ENCODE results near the gene ANKMY2.

ANKMY2 gene

GRCh38 chr7:16634271-16634738 lies 11.2 kb downstream of the ANKMY2 start:
- no peak overlapping the region for H2AK5ac ChIP-seq (ENCODE audit: low read length, severe bottlenecking)
- peaks cover 8% of the 10 kb centered on the region for H3K79me1 ChIP-seq (replicated peaks; ENCODE audit: low read length, poor library complexity, severe bottlenecking)
- 80% methylated on average over 4 of the region's 4 CpGs for WGBS
- no peak overlapping the region for H3K4me2 ChIP-seq (ENCODE audit: low read length, poor library complexity, severe bottlenecking)
- H2BK15ac ChIP-seq (ENCODE audit: low read depth, poor library complexity, severe bottlenecking): no peak overlapping the region
- H3K18ac ChIP-seq (ENCODE audit: low read depth in 1 of 2, low read length in 2 of 2): no peak overlapping the region
- no peak overlapping the region for H4K8ac ChIP-seq (ENCODE audit: low read length)
- H3K36me3 ChIP-seq (ENCODE audit: control insufficient read depth in 1 of 2, insufficient read depth in 2 of 2, low read depth in 1 of 2, low read length in 2 of 2): peaks cover 0 to 29% of the 10 kb centered on the region in 2 experiments
- no peaks in the 10 kb centered on the region for H3K9me3 ChIP-seq (ENCODE audit: control insufficient read depth, low read length)
- H3K27me3 ChIP-seq (ENCODE audit: control insufficient read depth in 1 of 2, insufficient read depth in 1 of 2, low read length in 2 of 2): no peaks in the 10 kb centered on the region
- no peak overlapping the region for H3K4ac ChIP-seq (ENCODE audit: low read depth in 1 of 2, low read length in 2 of 2)
- no peak overlapping the region for H2BK120ac ChIP-seq (ENCODE audit: low read depth, low read length)
- no peaks in the 10 kb centered on the region for H3K4me1 ChIP-seq (ENCODE audit: control insufficient read depth, insufficient read depth, low read depth, low read length)
- no peak overlapping the region for H2BK5ac ChIP-seq (ENCODE audit: low read depth, low read length, poor library complexity, severe bottlenecking)
- no peak overlapping the region for H3K14ac ChIP-seq (ENCODE audit: low read length in 2 of 2)
- H3K9ac ChIP-seq (ENCODE audit: low read length): peak overlapping the region; percentile 64
- DNase-seq: peak; percentile 46
- H4K91ac ChIP-seq (ENCODE audit: low read length): peak overlapping the region; percentile 61
- H2BK12ac ChIP-seq (ENCODE audit: low read length in 2 of 2): no peak overlapping the region
- no peak overlapping the region for H3K27ac ChIP-seq (ENCODE audit: low read length, poor library complexity, severe bottlenecking)
- peak overlapping the region in 1 of 2 experiments; percentile 52 for H3K4me3 ChIP-seq (ENCODE audit: insufficient read depth in 1 of 2, low read depth in 1 of 2, low read length in 2 of 2)
- no peak overlapping the region for H3K23ac ChIP-seq (ENCODE audit: low read length in 2 of 2)
- H2AFZ ChIP-seq (ENCODE audit: low read depth, low read length): no peak overlapping the region

GRCh38 chr7:16630654-16631053 lies 14.9 kb downstream of the ANKMY2 start:
- Histone ChIP-seq H3K4ac (ENCODE audit: low read depth in 1 of 2, low read length in 2 of 2) (no peak overlapping the region), H2BK5ac (ENCODE audit: low read depth, low read length, poor library complexity, severe bottlenecking) (no peak overlapping the region), H3K36me3 (ENCODE audit: control insufficient read depth in 1 of 2, insufficient read depth in 2 of 2, low read depth in 1 of 2, low read length in 2 of 2) (peaks cover 3 to 31% of the 10 kb centered on the region in 2 experiments), H3K9ac (ENCODE audit: low read length) (no peak overlapping the region), H3K23ac (ENCODE audit: low read length in 2 of 2) (no peak overlapping the region), H3K27me3 (ENCODE audit: control insufficient read depth in 1 of 2, insufficient read depth in 1 of 2, low read length in 2 of 2) (no peaks in the 10 kb centered on the region), H3K14ac (ENCODE audit: low read length in 2 of 2) (no peak overlapping the region), H3K4me2 (ENCODE audit: low read length, poor library complexity, severe bottlenecking) (no peak overlapping the region), H3K79me1 (replicated peaks; ENCODE audit: low read length, poor library complexity, severe bottlenecking) (peaks cover 17% of the 10 kb centered on the region), H3K27ac (ENCODE audit: low read length, poor library complexity, severe bottlenecking) (no peak overlapping the region), H3K4me3 (ENCODE audit: insufficient read depth in 1 of 2, low read depth in 1 of 2, low read length in 2 of 2) (no peak overlapping the region), H4K8ac (ENCODE audit: low read length) (no peak overlapping the region), H3K18ac (ENCODE audit: low read depth in 1 of 2, low read length in 2 of 2) (no peak overlapping the region), H2BK12ac (ENCODE audit: low read length in 2 of 2) (no peak overlapping the region), H3K4me1 (ENCODE audit: control insufficient read depth, insufficient read depth, low read depth, low read length) (no peaks in the 10 kb centered on the region), H4K91ac (ENCODE audit: low read length) (no peak overlapping the region), H3K9me3 (ENCODE audit: control insufficient read depth, low read length) (no peaks in the 10 kb centered on the region), H2AK5ac (ENCODE audit: low read length, severe bottlenecking) (no peak overlapping the region), H2BK15ac (ENCODE audit: low read depth, poor library complexity, severe bottlenecking) (no peak overlapping the region), H2BK120ac (ENCODE audit: low read depth, low read length) (no peak overlapping the region), H2AFZ (ENCODE audit: low read depth, low read length) (no peak overlapping the region)
- no peak for DNase-seq
- WGBS: 85% methylated on average over 1 of the region's 1 CpG

GRCh38 chr7:16627236-16627635 lies 18.3 kb downstream of the ANKMY2 start:
- no peak overlapping the region for H3K4ac ChIP-seq (ENCODE audit: low read depth in 1 of 2, low read length in 2 of 2)
- no peak overlapping the region for H4K91ac ChIP-seq (ENCODE audit: low read length)

GRCh38 chr7:16626388-16626787 lies 19.2 kb downstream of the ANKMY2 start:
- no peak overlapping the region for H3K4ac ChIP-seq (ENCODE audit: low read depth in 1 of 2, low read length in 2 of 2)
- H2AK5ac ChIP-seq (ENCODE audit: low read length, severe bottlenecking): no peak overlapping the region
- no peak overlapping the region for H3K18ac ChIP-seq (ENCODE audit: low read depth in 1 of 2, low read length in 2 of 2)
- H4K91ac ChIP-seq (ENCODE audit: low read length): no peak overlapping the region
- no peak overlapping the region for H4K8ac ChIP-seq (ENCODE audit: low read length)
- H3K36me3 ChIP-seq (ENCODE audit: control insufficient read depth in 1 of 2, insufficient read depth in 2 of 2, low read depth in 1 of 2, low read length in 2 of 2): peaks cover 6 to 53% of the 10 kb centered on the region in 2 experiments
- H2BK12ac ChIP-seq (ENCODE audit: low read length in 2 of 2): no peak overlapping the region
- H3K4me3 ChIP-seq (ENCODE audit: insufficient read depth in 1 of 2, low read depth in 1 of 2, low read length in 2 of 2): no peak overlapping the region
- H2BK120ac ChIP-seq (ENCODE audit: low read depth, low read length): no peak overlapping the region
- no peak overlapping the region for H2AFZ ChIP-seq (ENCODE audit: low read depth, low read length)
- H3K27ac ChIP-seq (ENCODE audit: low read length, poor library complexity, severe bottlenecking): no peak overlapping the region
- H2BK15ac ChIP-seq (ENCODE audit: low read depth, poor library complexity, severe bottlenecking): no peak overlapping the region
- no peak for DNase-seq
- no peak overlapping the region for H3K9ac ChIP-seq (ENCODE audit: low read length)
- no peak overlapping the region for H2BK5ac ChIP-seq (ENCODE audit: low read depth, low read length, poor library complexity, severe bottlenecking)
- no peak overlapping the region for H3K14ac ChIP-seq (ENCODE audit: low read length in 2 of 2)
- H3K23ac ChIP-seq (ENCODE audit: low read length in 2 of 2): no peak overlapping the region
- H3K4me2 ChIP-seq (ENCODE audit: low read length, poor library complexity, severe bottlenecking): no peak overlapping the region
- H3K4me1 ChIP-seq (ENCODE audit: control insufficient read depth, insufficient read depth, low read depth, low read length): no peaks in the 10 kb centered on the region
- H3K79me1 ChIP-seq (replicated peaks; ENCODE audit: low read length, poor library complexity, severe bottlenecking): peaks cover 15% of the 10 kb centered on the region
- H3K27me3 ChIP-seq (ENCODE audit: control insufficient read depth in 1 of 2, insufficient read depth in 1 of 2, low read length in 2 of 2): no peaks in the 10 kb centered on the region
- H3K9me3 ChIP-seq (ENCODE audit: control insufficient read depth, low read length): no peaks in the 10 kb centered on the region
- WGBS: no CpG with 5 or more reads among the region's 2 CpGs

More at GRCh38 chr7:16627236-16627635, 18.3 kb downstream of the ANKMY2 start:
- no peaks in the 10 kb centered on the region for H3K9me3 ChIP-seq (ENCODE audit: control insufficient read depth, low read length)
- no peak overlapping the region for H2BK5ac ChIP-seq (ENCODE audit: low read depth, low read length, poor library complexity, severe bottlenecking)
- peaks cover 6 to 50% of the 10 kb centered on the region in 2 experiments for H3K36me3 ChIP-seq (ENCODE audit: control insufficient read depth in 1 of 2, insufficient read depth in 2 of 2, low read depth in 1 of 2, low read length in 2 of 2)
- peak; percentile 60 for DNase-seq
- no peak overlapping the region for H2AFZ ChIP-seq (ENCODE audit: low read depth, low read length)
- no peak overlapping the region for H3K4me3 ChIP-seq (ENCODE audit: insufficient read depth in 1 of 2, low read depth in 1 of 2, low read length in 2 of 2)
- no CpG with 5 or more reads among the region's 2 CpGs for WGBS
- H3K27ac ChIP-seq (ENCODE audit: low read length, poor library complexity, severe bottlenecking): no peak overlapping the region
- no peak overlapping the region for H2BK12ac ChIP-seq (ENCODE audit: low read length in 2 of 2)
- peak overlapping the region; percentile 39 for H3K9ac ChIP-seq (ENCODE audit: low read length)
- H2BK120ac ChIP-seq (ENCODE audit: low read depth, low read length): no peak overlapping the region
- no peak overlapping the region for H2BK15ac ChIP-seq (ENCODE audit: low read depth, poor library complexity, severe bottlenecking)
- no peak overlapping the region for H4K8ac ChIP-seq (ENCODE audit: low read length)
- H3K14ac ChIP-seq (ENCODE audit: low read length in 2 of 2): no peak overlapping the region
- H3K4me2 ChIP-seq (ENCODE audit: low read length, poor library complexity, severe bottlenecking): no peak overlapping the region
- H3K4me1 ChIP-seq (ENCODE audit: control insufficient read depth, insufficient read depth, low read depth, low read length): no peaks in the 10 kb centered on the region
- no peak overlapping the region for H3K23ac ChIP-seq (ENCODE audit: low read length in 2 of 2)
- H3K79me1 ChIP-seq (replicated peaks; ENCODE audit: low read length, poor library complexity, severe bottlenecking): peaks cover 15% of the 10 kb centered on the region
- H3K27me3 ChIP-seq (ENCODE audit: control insufficient read depth in 1 of 2, insufficient read depth in 1 of 2, low read length in 2 of 2): no peaks in the 10 kb centered on the region
- no peak overlapping the region for H2AK5ac ChIP-seq (ENCODE audit: low read length, severe bottlenecking)
- H3K18ac ChIP-seq (ENCODE audit: low read depth in 1 of 2, low read length in 2 of 2): no peak overlapping the region
